ENCODE results near the gene RNF208.

Gene RNF208

DNA sequence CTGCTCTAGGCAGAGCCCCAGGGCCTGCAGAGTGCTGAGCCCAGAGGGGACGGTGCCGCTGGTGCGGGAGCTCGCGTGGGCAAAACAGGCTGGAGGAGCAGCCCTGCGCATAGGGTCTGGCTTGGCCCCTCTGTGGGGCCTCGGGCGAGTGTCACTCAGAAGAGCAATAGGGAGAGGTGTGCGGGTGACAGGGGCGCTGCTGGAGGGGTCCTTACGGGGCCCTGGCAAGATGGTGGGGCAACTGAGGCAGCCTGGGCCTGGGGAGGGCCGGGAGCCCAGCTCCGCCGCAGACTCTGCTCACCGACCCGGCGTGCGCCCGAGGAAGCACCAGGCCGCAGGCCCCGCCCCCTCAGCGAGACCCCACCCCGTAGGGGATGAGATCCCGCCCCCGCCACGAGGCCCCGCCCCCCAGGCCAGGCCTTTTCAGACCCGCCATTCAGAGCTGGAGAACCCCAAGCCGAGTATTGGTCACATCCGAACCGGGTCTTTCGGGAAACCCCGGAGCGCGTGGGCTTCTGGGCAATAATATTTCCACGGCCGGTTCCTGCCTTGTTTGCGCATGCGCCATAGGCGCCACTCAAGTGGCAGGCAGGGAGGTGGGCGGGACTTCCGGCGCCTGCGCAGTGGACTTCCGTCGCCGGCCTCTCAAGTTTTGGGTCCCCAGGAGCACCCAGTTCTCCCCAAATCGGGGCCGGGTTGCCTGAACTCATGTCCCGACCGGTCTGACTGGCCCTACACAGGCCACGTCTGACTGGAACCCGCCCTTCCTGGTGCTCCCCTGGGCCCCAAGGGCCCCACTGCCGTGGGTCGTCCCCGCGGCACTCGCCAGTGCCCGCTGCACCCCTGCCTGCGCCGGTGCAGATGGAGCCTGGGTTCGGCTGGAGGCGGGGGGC lies 1.3 kb upstream of the RNF208 start:
- peak overlapping the region; percentile 94 for H2AFZ ChIP-seq (ENCODE audit: low read depth, low read length)
- H3K27me3 ChIP-seq (ENCODE audit: insufficient read depth, low read length, poor library complexity): no peaks in the 10 kb centered on the region
- peak; percentile 82 for ATAC-seq (ENCODE audit: insufficient read depth, low read depth)
- H3K79me2 ChIP-seq (ENCODE audit: insufficient read depth, low read length): no peaks in the 10 kb centered on the region
- no peaks in the 10 kb centered on the region for H4K20me1 ChIP-seq (ENCODE audit: insufficient read depth, low read length)
- H3K36me3 ChIP-seq (ENCODE audit: insufficient read depth, low read length): no peaks in the 10 kb centered on the region; the same call in 1 of the 2 replicates
- H3K9me3 ChIP-seq (ENCODE audit: insufficient read depth, low read length, severe bottlenecking): no peaks in the 10 kb centered on the region
- TF ChIP-seq EZH2 (IDR thresholded peaks at IDR 0.05; ENCODE audit: borderline replicate concordance, low read depth, low read length, severe bottlenecking) (no peak), CTCF (IDR thresholded peaks at IDR 0.05; ENCODE audit: borderline replicate concordance, extremely low read depth, low read length, poor library complexity, severe bottlenecking) (no peak)
- H3K4me2 ChIP-seq (ENCODE audit: insufficient read depth, low read length): peak overlapping the region; percentile 94
- peak; percentile 98 for DNase-seq
- H3K4me1 ChIP-seq (ENCODE audit: insufficient read depth, low read length): peaks cover 20% of the 10 kb centered on the region
- H3K27ac ChIP-seq (ENCODE audit: low read length): peak overlapping the region; percentile 91
- H3K4me3 ChIP-seq (ENCODE audit: low read depth in 1 of 2, low read length in 2 of 2): peak overlapping the region; percentile 94 to 96
- H3K9ac ChIP-seq (ENCODE audit: low read depth, low read length): peak overlapping the region; percentile 98

DNA sequence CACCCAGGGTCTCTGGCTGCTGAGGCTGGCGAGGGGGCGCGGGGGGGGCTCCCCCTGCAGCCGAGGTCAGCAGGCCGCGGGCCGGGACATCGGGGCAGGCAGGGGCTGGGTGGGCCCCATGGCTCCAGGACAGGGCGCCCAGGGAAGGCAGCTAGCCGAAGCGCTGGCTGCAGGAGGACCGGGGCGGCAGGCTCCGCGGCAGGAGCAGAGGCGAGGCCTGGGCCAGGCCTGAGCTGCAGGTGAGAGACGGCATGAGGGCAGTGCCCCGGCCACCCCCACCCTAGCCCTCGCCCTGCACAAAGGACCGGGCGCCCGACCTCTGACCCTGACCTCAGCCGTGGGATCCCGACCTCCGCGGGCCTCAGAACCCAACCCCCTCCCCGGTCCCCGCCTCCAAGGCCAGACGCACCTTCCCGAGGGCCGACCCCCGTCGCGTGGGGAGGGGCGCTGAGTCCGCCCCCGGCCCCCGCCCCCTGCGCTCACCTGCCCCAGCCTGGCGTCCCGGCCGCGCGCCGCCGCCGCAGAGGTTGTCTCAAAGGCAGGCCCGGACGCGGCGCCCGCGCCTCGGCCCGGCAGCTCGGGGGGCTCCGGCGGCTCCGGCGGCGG lies 431 bp downstream of the RNF208 start:
- no peak for TF ChIP-seq EZH2 (IDR thresholded peaks at IDR 0.05; ENCODE audit: borderline replicate concordance, low read depth, low read length, severe bottlenecking)
- TF ChIP-seq CTCF (IDR thresholded peaks at IDR 0.05; ENCODE audit: borderline replicate concordance, extremely low read depth, low read length, poor library complexity, severe bottlenecking): no peak
- H3K4me1 ChIP-seq (ENCODE audit: insufficient read depth, low read length): peaks cover 17% of the 10 kb centered on the region
- no peaks in the 10 kb centered on the region; the same call in 1 of the 2 replicates for H3K36me3 ChIP-seq (ENCODE audit: insufficient read depth, low read length)
- no peak overlapping the region for H3K4me3 ChIP-seq (ENCODE audit: low read depth in 1 of 2, low read length in 2 of 2)
- no peaks in the 10 kb centered on the region for H3K79me2 ChIP-seq (ENCODE audit: insufficient read depth, low read length)
- H3K9me3 ChIP-seq (ENCODE audit: insufficient read depth, low read length, severe bottlenecking): no peaks in the 10 kb centered on the region
- no peaks in the 10 kb centered on the region for H3K27me3 ChIP-seq (ENCODE audit: insufficient read depth, low read length, poor library complexity)
- no peak overlapping the region for H3K9ac ChIP-seq (ENCODE audit: low read depth, low read length)
- no peak for ATAC-seq (ENCODE audit: insufficient read depth, low read depth)
- no peak overlapping the region for H3K4me2 ChIP-seq (ENCODE audit: insufficient read depth, low read length)
- H3K27ac ChIP-seq (ENCODE audit: low read length): no peak overlapping the region
- DNase-seq: no peak
- H4K20me1 ChIP-seq (ENCODE audit: insufficient read depth, low read length): no peaks in the 10 kb centered on the region; the same call in 1 of the 2 replicates
- H2AFZ ChIP-seq (ENCODE audit: low read depth, low read length): no peak overlapping the region

GRCh38 chr9:137221095-137221505 lies 940 bp downstream of the RNF208 start:
- no peak overlapping the region for H3K4me2 ChIP-seq (ENCODE audit: insufficient read depth, low read length)
- H3K36me3 ChIP-seq (ENCODE audit: insufficient read depth, low read length): peaks cover under 1% of the 10 kb centered on the region; the same call in 1 of the 2 replicates
- peaks cover 17% of the 10 kb centered on the region for H3K4me1 ChIP-seq (ENCODE audit: insufficient read depth, low read length)
- no peaks in the 10 kb centered on the region; the same call in 1 of the 2 replicates for H4K20me1 ChIP-seq (ENCODE audit: insufficient read depth, low read length)
- DNase-seq (no peak), ATAC-seq (ENCODE audit: insufficient read depth, low read depth) (no peak)
- H2AFZ ChIP-seq (ENCODE audit: low read depth, low read length): no peak overlapping the region
- no peaks in the 10 kb centered on the region for H3K27me3 ChIP-seq (ENCODE audit: insufficient read depth, low read length, poor library complexity)
- no peaks in the 10 kb centered on the region for H3K79me2 ChIP-seq (ENCODE audit: insufficient read depth, low read length)
- H3K27ac ChIP-seq (ENCODE audit: low read length): no peak overlapping the region
- no peak overlapping the region for H3K4me3 ChIP-seq (ENCODE audit: low read depth in 1 of 2, low read length in 2 of 2)
- no peaks in the 10 kb centered on the region for H3K9me3 ChIP-seq (ENCODE audit: insufficient read depth, low read length, severe bottlenecking)
- no peak overlapping the region for H3K9ac ChIP-seq (ENCODE audit: low read depth, low read length)
- no peak for TF ChIP-seq CTCF (IDR thresholded peaks at IDR 0.05; ENCODE audit: borderline replicate concordance, extremely low read depth, low read length, poor library complexity, severe bottlenecking)
- TF ChIP-seq EZH2 (IDR thresholded peaks at IDR 0.05; ENCODE audit: borderline replicate concordance, low read depth, low read length, severe bottlenecking): no peak
